HT1080 (cell line): ENCODE measurements around the gene MYCBPAP. TPM values are rescaled to one million over a fixed set of nuclear protein-coding genes. Genes with fewer than 3 reads are reported as not detected.

Experiments
- DNase-seq: peaks from one replicate; pipeline ENCODE4 v3.0.0-alpha.2; 2015; ENCODE audit warnings: low read depth
- total RNA-seq: library from RNA; depleted of rRNA; stranded (reverse); fragments of >200 nt; shearing (Covaris generic); gene quantifications from 2 replicates; pipeline ENCODE4 v1.2.3, GENCODE V29; 2014

MYCBPAP gene
- total RNA-seq, 1 experiment from 2014 or later: not detected

- peak; percentile 79 for DNase-seq
Measured at GRCh38 chr17:50487213-50488096, 20.8 kb upstream of the MYCBPAP start.

- no peak for DNase-seq
Measured at GRCh38 chr17:50488880-50489279, 19.4 kb upstream of the MYCBPAP start.

- no peak for DNase-seq
Measured at GRCh38 chr17:50491505-50491904, 16.7 kb upstream of the MYCBPAP start.

GRCh38 chr17:50492214-50492613 is 16.0 kb upstream of the MYCBPAP start:
- DNase-seq: no peak

- no peak for DNase-seq
Measured at GRCh38 chr17:50493744-50494143, 14.5 kb upstream of the MYCBPAP start.

GRCh38 chr17:50495217-50495823 is 12.9 kb upstream of the MYCBPAP start:
- DNase-seq: no peak

- peak; percentile 46 for DNase-seq
Measured at GRCh38 chr17:50495918-50496317, 12.3 kb upstream of the MYCBPAP start.

- DNase-seq: no peak
Measured at GRCh38 chr17:50498021-50498874, 10.0 kb upstream of the MYCBPAP start.

GRCh38 chr17:50499270-50499669 is 9.0 kb upstream of the MYCBPAP start:
- no peak for DNase-seq

GRCh38 chr17:50499721-50500120 is 8.5 kb upstream of the MYCBPAP start:
- DNase-seq: no peak

- no peak for DNase-seq
Measured at GRCh38 chr17:50501054-50501453, 7.2 kb upstream of the MYCBPAP start.

- no peak for DNase-seq
Measured at GRCh38 chr17:50502301-50502990, 5.8 kb upstream of the MYCBPAP start.

GRCh38 chr17:50505591-50506130 is 2.6 kb upstream of the MYCBPAP start:
- no peak for DNase-seq

GRCh38 chr17:50506298-50506697 is 1.9 kb upstream of the MYCBPAP start:
- DNase-seq: no peak

- DNase-seq: no peak
Measured at GRCh38 chr17:50508573-50509460, 578 bp downstream of the MYCBPAP start.

GRCh38 chr17:50511058-50511457 is 2.8 kb downstream of the MYCBPAP start:
- DNase-seq: no peak

- no peak for DNase-seq
Measured at GRCh38 chr17:50513495-50513894, 5.3 kb downstream of the MYCBPAP start.

GRCh38 chr17:50514388-50514787 is 6.1 kb downstream of the MYCBPAP start:
- no peak for DNase-seq

- no peak for DNase-seq
Measured at GRCh38 chr17:50514936-50515702, 6.9 kb downstream of the MYCBPAP start.
